ENCODE data around the gene RTEL1. TPM values are rescaled to one million over a fixed set of nuclear protein-coding genes. Genes with fewer than 3 reads are reported as not detected.

Gene RTEL1
- total RNA-seq, 3 donors from 2014 or later (not counting 1 experiment from before 2014, with no cell fraction given): 36.3 to 52.0 (median 40.4) TPM

DNA sequence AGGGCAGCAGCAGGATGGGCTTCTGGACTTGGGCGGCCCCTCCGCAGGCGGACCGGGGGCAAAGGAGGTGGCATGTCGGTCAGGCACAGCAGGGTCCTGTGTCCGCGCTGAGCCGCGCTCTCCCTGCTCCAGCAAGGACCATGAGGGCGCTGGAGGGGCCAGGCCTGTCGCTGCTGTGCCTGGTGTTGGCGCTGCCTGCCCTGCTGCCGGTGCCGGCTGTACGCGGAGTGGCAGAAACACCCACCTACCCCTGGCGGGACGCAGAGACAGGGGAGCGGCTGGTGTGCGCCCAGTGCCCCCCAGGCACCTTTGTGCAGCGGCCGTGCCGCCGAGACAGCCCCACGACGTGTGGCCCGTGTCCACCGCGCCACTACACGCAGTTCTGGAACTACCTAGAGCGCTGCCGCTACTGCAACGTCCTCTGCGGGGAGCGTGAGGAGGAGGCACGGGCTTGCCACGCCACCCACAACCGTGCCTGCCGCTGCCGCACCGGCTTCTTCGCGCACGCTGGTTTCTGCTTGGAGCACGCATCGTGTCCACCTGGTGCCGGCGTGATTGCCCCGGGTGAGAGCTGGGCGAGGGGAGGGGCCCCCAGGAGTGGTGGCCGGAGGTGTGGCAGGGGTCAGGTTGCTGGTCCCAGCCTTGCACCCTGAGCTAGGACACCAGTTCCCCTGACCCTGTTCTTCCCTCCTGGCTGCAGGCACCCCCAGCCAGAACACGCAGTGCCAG, 38.7 kb downstream of the RTEL1 start, which contains the start of gene TNFRSF6B:
Gene TNFRSF6B (plus strand): TSS at position 25 of the 729 bp plus-strand sequence. CDS start 116 bp downstream, at position 141.
- H3K27me3 ChIP-seq (ENCODE audit: control insufficient read depth, insufficient read depth, low read length): no peaks in the 10 kb centered on the region
- WGBS (ENCODE audit: insufficient coverage): 7% methylated on average over 52 of the region's 52 CpGs
- intact Hi-C loops (cut with micrococcal nuclease): no loop called here
- Mint-ChIP-seq H3K27ac (no peak within 1 kb of the TSS), H3K27me3 (ENCODE audit: low read depth in 2 of 2) (no peaks in the 10 kb centered on the region), H3K4me3 (peak within 1 kb of the TSS; percentile 35), H3K36me3 (no peaks in the 10 kb centered on the region), H3K9me3 (no peaks in the 10 kb centered on the region), H3K4me1 (peaks cover 0 to 27% of the 10 kb centered on the region in 2 donors)
- peaks cover 41% of the 10 kb centered on the region for H3K4me1 ChIP-seq (ENCODE audit: control insufficient read depth, insufficient read depth, low read length)
- no peak within 1 kb of the TSS for H3K27ac ChIP-seq (ENCODE audit: low read length)
- peaks cover 5% of the 10 kb centered on the region for H3K36me3 ChIP-seq (ENCODE audit: control insufficient read depth, insufficient read depth, low read length)
- TF ChIP-seq, protein P1, sequence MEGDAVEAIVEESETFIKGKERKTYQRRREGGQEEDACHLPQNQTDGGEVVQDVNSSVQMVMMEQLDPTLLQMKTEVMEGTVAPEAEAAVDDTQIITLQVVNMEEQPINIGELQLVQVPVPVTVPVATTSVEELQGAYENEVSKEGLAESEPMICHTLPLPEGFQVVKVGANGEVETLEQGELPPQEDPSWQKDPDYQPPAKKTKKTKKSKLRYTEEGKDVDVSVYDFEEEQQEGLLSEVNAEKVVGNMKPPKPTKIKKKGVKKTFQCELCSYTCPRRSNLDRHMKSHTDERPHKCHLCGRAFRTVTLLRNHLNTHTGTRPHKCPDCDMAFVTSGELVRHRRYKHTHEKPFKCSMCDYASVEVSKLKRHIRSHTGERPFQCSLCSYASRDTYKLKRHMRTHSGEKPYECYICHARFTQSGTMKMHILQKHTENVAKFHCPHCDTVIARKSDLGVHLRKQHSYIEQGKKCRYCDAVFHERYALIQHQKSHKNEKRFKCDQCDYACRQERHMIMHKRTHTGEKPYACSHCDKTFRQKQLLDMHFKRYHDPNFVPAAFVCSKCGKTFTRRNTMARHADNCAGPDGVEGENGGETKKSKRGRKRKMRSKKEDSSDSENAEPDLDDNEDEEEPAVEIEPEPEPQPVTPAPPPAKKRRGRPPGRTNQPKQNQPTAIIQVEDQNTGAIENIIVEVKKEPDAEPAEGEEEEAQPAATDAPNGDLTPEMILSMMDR (IDR thresholded peaks at IDR 0.05): no peak
- peak; percentile 14 to 40 (median 28) for ATAC-seq
- DNase-seq: peak in 1 of 2 donors; percentile 43
- no peaks in the 10 kb centered on the region for H3K9me3 ChIP-seq (ENCODE audit: control insufficient read depth, insufficient read depth, low read length)
- no peak within 1 kb of the TSS for H3K4me3 ChIP-seq (ENCODE audit: low read length)

- ATAC-seq: peak in 1 of 3 donors; percentile 11
- H3K4me1 Mint-ChIP-seq: peaks cover 0 to 33% of the 10 kb centered on the region in 2 donors
- H3K4me3 Mint-ChIP-seq: peak overlapping the region; percentile 35
- TF ChIP-seq, protein P1 (IDR thresholded peaks at IDR 0.05): no peak
- peaks cover 47% of the 10 kb centered on the region for H3K4me1 ChIP-seq (ENCODE audit: control insufficient read depth, insufficient read depth, low read length)
- H3K4me3 ChIP-seq (ENCODE audit: low read length): no peak overlapping the region
- H3K27me3 Mint-ChIP-seq (ENCODE audit: low read depth in 2 of 2): no peaks in the 10 kb centered on the region
- H3K27me3 ChIP-seq (ENCODE audit: control insufficient read depth, insufficient read depth, low read length): no peaks in the 10 kb centered on the region
- no peaks in the 10 kb centered on the region for H3K9me3 ChIP-seq (ENCODE audit: control insufficient read depth, insufficient read depth, low read length)
- no peak overlapping the region for H3K27ac Mint-ChIP-seq
- no peak overlapping the region for H3K27ac ChIP-seq (ENCODE audit: low read length)
- H3K36me3 Mint-ChIP-seq: no peaks in the 10 kb centered on the region
- no peaks in the 10 kb centered on the region for H3K9me3 Mint-ChIP-seq
- H3K36me3 ChIP-seq (ENCODE audit: control insufficient read depth, insufficient read depth, low read length): peaks cover 5% of the 10 kb centered on the region
- WGBS (ENCODE audit: insufficient coverage): 58% methylated on average over 7 of the region's 7 CpGs
- DNase-seq: no peak
- intact Hi-C loops (cut with micrococcal nuclease): no loop called here
These were observed 39.3 kb downstream of the RTEL1 start for GRCh38 chr20:63697357-63697867.

DNA sequence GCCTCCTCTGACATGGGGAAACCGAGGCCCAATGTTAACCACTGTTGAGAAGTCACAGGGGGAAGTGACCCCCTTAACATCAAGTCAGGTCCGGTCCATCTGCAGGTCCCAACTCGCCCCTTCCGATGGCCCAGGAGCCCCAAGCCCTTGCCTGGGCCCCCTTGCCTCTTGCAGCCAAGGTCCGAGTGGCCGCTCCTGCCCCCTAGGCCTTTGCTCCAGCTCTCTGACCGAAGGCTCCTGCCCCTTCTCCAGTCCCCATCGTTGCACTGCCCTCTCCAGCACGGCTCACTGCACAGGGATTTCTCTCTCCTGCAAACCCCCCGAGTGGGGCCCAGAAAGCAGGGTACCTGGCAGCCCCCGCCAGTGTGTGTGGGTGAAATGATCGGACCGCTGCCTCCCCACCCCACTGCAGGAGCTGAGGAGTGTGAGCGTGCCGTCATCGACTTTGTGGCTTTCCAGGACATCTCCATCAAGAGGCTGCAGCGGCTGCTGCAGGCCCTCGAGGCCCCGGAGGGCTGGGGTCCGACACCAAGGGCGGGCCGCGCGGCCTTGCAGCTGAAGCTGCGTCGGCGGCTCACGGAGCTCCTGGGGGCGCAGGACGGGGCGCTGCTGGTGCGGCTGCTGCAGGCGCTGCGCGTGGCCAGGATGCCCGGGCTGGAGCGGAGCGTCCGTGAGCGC, 39.9 kb downstream of the RTEL1 start:
- TF ChIP-seq, protein P1 (IDR thresholded peaks at IDR 0.05): no peak
- H3K4me1 Mint-ChIP-seq: peaks cover 0 to 33% of the 10 kb centered on the region in 2 donors
- H3K27me3 Mint-ChIP-seq (ENCODE audit: low read depth in 2 of 2): no peaks in the 10 kb centered on the region
- Histone ChIP-seq H3K27ac (ENCODE audit: low read length) (no peak overlapping the region), H3K4me3 (ENCODE audit: low read length) (no peak overlapping the region), H3K4me1 (ENCODE audit: control insufficient read depth, insufficient read depth, low read length) (peaks cover 47% of the 10 kb centered on the region), H3K36me3 (ENCODE audit: control insufficient read depth, insufficient read depth, low read length) (peaks cover 5% of the 10 kb centered on the region), H3K9me3 (ENCODE audit: control insufficient read depth, insufficient read depth, low read length) (no peaks in the 10 kb centered on the region), H3K27me3 (ENCODE audit: control insufficient read depth, insufficient read depth, low read length) (no peaks in the 10 kb centered on the region)
- peak overlapping the region; percentile 6 for H3K4me3 Mint-ChIP-seq
- intact Hi-C loops (cut with micrococcal nuclease): no loop called here
- no peaks in the 10 kb centered on the region for H3K9me3 Mint-ChIP-seq
- no peak overlapping the region for H3K27ac Mint-ChIP-seq
- DNase-seq (no peak), ATAC-seq (no peak)
- H3K36me3 Mint-ChIP-seq: no peaks in the 10 kb centered on the region
- WGBS (ENCODE audit: insufficient coverage): 95% methylated on average over 37 of the region's 40 CpGs

Measured in natural killer cell (primary cell).